ENCODE measurements around the gene KCNH5.

GRCh38 chr14:62796431-62796830 is 248.8 kb downstream of the KCNH5 start:
- TF ChIP-seq ZFX (IDR thresholded peaks at IDR 0.05) (no peak), CTCF (conservative IDR thresholded peaks at IDR 0.05) (no peak)

All from C4-2B (cell line).